CD4-positive, alpha-beta T cell treated with Interferon gamma for 1 hour (primary cell): ENCODE results near the gene ARHGAP42.
"Not testable (repeated sequence)": the region's sequence is repeated elsewhere in the genome, so short reads cannot be mapped to it uniquely, and the experiment has no call there.

Source experiments
- DNase-seq: peaks from one replicate; pipeline ENCODE4 v3.0.0-alpha.2; 2020

ARHGAP42 gene

DNA sequence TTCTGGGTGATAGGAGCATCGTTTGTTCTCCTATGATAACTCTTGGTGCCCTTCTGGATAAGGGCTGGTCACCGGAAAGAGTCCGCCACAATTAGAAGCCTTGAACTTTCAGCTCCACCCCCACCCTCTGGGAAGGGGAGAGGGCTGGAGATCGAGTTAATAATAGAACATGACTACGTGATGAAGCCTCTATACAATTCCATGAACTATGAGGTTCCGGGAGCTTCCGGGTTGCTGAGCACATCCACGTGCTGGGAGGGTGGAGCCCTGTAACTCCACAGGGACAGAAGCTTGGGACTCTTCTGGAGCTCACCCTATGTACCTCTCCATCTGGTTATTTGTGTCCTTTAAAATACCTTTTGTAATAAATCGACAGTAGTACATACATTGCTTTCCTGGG, 40.3 kb downstream of the ARHGAP42 start:
- no peak for DNase-seq

- no peak for DNase-seq
Measured at GRCh38 chr11:100730266-100730665, 43.2 kb downstream of the ARHGAP42 start.

DNA sequence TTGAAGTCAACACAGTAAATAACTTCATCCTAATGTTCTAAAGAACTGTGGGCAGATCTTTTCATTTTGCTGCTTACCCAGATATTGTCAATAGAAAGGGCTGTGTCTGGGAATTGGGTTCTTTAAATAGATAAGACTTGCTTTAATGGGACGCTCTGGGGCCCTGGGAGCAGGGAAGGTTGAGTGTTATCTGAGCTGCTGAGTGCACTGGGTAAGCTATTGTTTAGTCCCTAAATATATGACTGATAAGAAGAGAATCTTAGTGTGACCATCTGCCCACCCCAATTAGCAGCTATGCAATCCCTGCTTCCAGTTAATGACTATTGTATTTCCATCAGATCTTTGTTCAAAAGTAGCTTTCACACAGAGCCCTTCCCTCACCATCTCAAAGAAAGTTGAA, 44.4 kb downstream of the ARHGAP42 start:
- DNase-seq = no peak

GRCh38 chr11:100732949-100733348, 45.9 kb downstream of the ARHGAP42 start:
- DNase-seq = no peak

GRCh38 chr11:100734743-100735527, 47.8 kb downstream of the ARHGAP42 start:
- no peak for DNase-seq

GRCh38 chr11:100735949-100736675, 49.0 kb downstream of the ARHGAP42 start:
- no peak for DNase-seq

- DNase-seq = no peak
Measured at GRCh38 chr11:100738701-100739270, 51.7 kb downstream of the ARHGAP42 start.

GRCh38 chr11:100739666-100740065, 52.6 kb downstream of the ARHGAP42 start:
- no peak for DNase-seq

GRCh38 chr11:100740440-100740839, 53.4 kb downstream of the ARHGAP42 start:
- no peak for DNase-seq

GRCh38 chr11:100741866-100742625, 55.0 kb downstream of the ARHGAP42 start:
- DNase-seq = no peak

DNA sequence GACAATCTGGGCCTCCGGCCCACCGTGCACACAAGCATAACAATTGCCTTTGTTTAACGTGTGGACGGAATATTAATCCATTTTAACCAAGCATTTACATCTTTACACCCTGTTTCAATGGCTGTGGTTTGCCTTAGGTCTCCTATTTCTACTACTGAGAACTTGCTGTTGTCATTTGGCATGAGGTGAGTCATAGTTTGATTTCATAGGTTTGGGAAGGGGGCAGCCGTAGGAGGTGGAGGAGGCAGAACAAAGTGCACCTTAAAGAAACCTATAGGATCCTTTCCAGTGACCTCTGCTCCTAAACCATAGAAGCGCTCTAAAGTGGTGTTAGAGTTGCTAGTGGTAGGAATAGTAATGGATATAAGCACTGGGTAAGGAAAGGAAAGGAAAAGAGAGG, 59.4 kb downstream of the ARHGAP42 start:
- DNase-seq = no peak

DNA sequence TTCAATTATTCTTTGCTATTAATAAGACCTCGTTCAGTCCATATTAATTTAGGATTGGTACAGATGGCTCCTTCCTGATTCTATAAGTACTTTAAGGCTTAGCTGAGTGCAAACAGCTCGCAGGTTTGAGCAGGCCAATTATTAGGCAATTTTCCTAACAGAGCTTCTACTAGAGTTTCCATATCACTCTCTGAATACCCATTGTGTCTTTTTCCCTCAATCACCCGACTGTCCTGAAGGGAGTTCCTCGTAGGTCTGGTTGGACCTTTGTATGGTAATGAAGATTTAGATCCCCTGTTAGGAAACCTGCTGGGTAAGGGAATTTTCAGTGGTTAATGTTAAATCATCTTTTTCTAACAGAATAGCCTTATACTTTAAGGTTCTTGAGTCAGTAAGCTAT, 61.1 kb downstream of the ARHGAP42 start:
- DNase-seq = no peak

- not testable (repeated sequence) for DNase-seq
Measured at GRCh38 chr11:100749887-100750565, 62.9 kb downstream of the ARHGAP42 start.

- DNase-seq = not testable (repeated sequence)
Measured at GRCh38 chr11:100750566-100750891, 63.4 kb downstream of the ARHGAP42 start.

DNA sequence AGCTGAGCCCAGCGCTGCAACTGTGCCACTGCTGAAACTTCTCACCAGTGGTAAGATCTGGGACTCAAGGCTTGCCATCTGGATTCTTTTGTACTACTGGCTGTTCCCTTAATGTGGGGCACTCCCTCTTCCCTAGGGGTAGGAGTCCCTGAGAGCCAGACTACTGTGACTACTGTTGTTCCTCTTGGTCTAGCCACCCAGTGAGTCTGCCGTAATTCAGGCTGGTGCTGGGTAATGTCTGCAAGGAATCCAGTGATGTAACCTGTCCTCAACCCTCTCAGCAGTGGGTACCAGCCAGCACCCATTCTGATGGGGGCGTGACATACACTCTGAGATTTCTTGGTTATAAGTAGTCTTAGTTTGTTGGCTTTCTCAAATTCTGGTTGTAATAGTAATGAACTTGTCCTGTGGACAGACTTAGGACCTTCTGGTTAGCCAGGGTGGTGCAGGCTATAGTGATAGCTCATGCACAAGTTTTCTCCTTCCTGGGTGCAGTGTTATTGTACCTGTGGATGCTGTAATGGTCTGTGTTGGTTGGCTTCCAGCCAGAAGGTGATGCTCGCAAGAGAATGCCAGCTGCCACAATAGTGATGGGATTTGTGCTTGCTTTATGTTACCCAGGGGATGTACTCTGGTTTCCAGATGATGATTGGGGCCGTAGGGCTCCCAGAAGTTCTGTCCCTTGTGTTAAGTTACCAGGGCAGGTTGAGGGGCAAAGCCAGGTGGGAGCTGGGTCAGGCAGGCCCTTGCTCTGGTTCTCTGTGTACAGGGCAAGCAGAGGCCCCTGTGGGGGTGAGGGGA, 65.5 kb downstream of the ARHGAP42 start:
- no peak for DNase-seq

- no peak for DNase-seq
Measured at GRCh38 chr11:100753172-100753543, 66.1 kb downstream of the ARHGAP42 start.

GRCh38 chr11:100753571-100753970, 66.5 kb downstream of the ARHGAP42 start:
- no peak for DNase-seq

- no peak for DNase-seq
Measured at GRCh38 chr11:100756559-100756958, 69.5 kb downstream of the ARHGAP42 start.

DNA sequence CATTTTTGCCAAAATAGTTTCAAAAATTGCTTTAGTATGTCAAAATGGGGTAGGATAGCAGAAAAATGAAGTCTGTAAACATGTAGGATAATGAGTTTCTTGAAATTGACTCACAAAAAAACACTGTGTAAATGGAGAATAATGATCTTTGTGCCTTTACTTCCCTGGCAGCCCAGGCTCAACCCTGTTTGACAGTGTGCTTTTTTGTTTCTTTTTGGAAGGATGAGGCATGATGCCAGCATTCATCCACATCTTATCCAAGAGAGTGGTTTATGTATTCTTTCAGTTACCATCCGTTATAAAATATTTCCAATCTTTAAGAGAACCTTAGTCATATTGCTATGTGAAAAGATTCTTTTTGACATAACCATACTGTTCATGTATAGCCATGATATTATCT, 70.6 kb downstream of the ARHGAP42 start:
- DNase-seq = no peak

DNA sequence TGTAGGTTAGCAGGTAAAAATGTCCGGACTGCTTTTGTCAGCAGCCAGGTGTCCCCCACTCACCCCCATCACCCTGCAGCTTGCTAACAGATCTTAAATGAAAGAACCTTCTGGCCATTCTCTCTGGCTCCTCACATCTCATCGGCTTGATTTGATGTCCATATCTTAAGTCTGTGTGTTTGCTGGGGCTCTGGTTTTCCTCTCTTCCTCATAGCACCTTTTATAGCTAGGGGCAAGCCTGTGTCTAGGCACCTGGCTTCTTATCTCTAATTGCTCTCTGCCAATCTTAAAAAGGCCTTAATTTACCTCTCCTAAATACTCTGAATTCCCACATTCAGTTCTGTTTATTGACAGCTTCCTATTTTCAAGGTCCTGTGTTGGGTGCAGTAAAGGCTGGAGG, 72.0 kb downstream of the ARHGAP42 start:
- no peak for DNase-seq

DNA sequence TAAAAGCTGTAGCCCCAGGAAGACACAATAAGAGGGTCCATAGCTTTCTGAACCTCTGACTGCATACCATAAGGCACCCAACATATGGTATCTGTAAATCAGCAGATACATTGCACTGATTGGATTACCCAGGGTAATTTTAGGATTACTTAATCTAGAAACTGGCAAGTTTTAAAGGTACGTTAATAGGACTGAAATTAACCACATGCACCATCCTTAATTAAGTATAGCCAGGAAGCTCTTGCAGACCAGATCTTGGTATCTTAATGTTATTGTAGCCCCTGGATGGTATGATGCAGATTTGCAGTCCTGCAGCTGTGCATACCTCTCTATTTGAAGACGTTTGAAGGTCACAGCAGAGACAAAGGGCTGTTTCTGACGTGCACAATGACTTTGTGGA, 72.8 kb downstream of the ARHGAP42 start:
- DNase-seq = no peak

- DNase-seq = no peak
Measured at GRCh38 chr11:100760744-100761143, 73.7 kb downstream of the ARHGAP42 start.
